Motor neuron (in vitro differentiated cells): ENCODE results near the gene NLRC5. TPM values are rescaled to one million over a fixed set of nuclear protein-coding genes. Genes with fewer than 3 reads are reported as not detected.
A peak's percentile ranks its signal among the peaks of the same experiment; 100 is the strongest.

Experiments
- ATAC-seq, 8 experiments: fragments of 200-7000 bp; cut with Tn5 transposase; replicated peaks in 6 of 8; 2 replicates each; pipeline ENCODE4 v1.8.0; 2021; ENCODE audit warnings: mild to moderate bottlenecking in 8 of 8, moderate library complexity in 8 of 8
- H3K27ac ChIP-seq, 2 donors: fragments of 250-450 bp; sonication (Bioruptor Pico); 2 replicates each; pipeline ENCODE4 v1.9.0; 2021; ENCODE audit warnings: antibody characterized with exemption in 2 of 2, mild to moderate bottlenecking in 2 of 2, moderate library complexity in 1 of 2
- H3K4me1 ChIP-seq, 2 donors: fragments of 250-450 bp; sonication (Bioruptor Pico); replicated peaks in 1 of 2; 2 replicates each; pipeline ENCODE4 v1.6.1; 2021; ENCODE audit warnings: antibody characterized with exemption in 2 of 2, mild to moderate bottlenecking in 2 of 2, moderate library complexity in 1 of 2
- H3K4me3 ChIP-seq, 5 donors: fragments of 250-450 bp; sonication (Bioruptor Pico); 2 replicates each; pipeline ENCODE4 v1.9.0; 2021; ENCODE audit warnings: antibody characterized with exemption in 5 of 5, mild to moderate bottlenecking in 5 of 5, moderate library complexity in 4 of 5
- WGBS, 10 experiments: fragments of 450-650 bp; shearing (Covaris generic); methylation state at CpG; one replicate each; pipeline ENCODE4 v1.0.0; 2022; 5-methylcytosine and 5-hydroxymethylcytosine counted together
- in situ Hi-C, 9 experiments: fragments of 400-800 bp; cut with MboI; loops; one replicate each; pipeline ENCODE4 v1.15.0; 2021; ENCODE audit warnings: low sequenced_read_pairs in 9 of 9, low pct_unique_long_range_greater_than_20kb in 2 of 9; ENCODE audit not compliant: unreplicated experiment in 9 of 9
- total RNA-seq, 8 experiments: library from RNA; unstranded; fragments of 300-600 nt; gene quantifications; 2 replicates each; pipeline versions ENCODE4 v1.2.3 to v1.2.4, GENCODE V29; 2022

The NLRC5 gene
- total RNA-seq = 10 to 100 TPM in 3 of 8 experiments, 1 to 10 TPM in 2, under 1 TPM in 3; 0.16 to 38.8 (median 3.4) TPM

GRCh38 chr16:56988948-56989945 is at the start of gene NLRC5:
NLRC5 (plus strand) TSS chr16:56989557; CDS start chr16:57020713, 31,156 bp downstream.
- 0 to 3% (median 1%) methylated on average over 2 to 8 of the region's 64 CpGs; no CpG with 5 or more reads in 6 of the 10 experiments for WGBS, 10 experiments

GRCh38 chr16:56939801-56940200 is 49.6 kb upstream of the NLRC5 start:
- in situ Hi-C loops = no loop called here
- peak overlapping the region in 3 of 5 donors; percentile 8 to 90 (median 74) for H3K4me3 ChIP-seq
- WGBS, 10 experiments = 83 to 98% (median 94%) methylated on average over 1 to 4 of the region's 4 CpGs; no CpG with 5 or more reads in 4 of the 10 experiments
- H3K27ac ChIP-seq = no peak overlapping the region
- peak in 1 of 8 experiments; percentile 8 for ATAC-seq
- peaks cover 31 to 49% of the 10 kb centered on the region in 2 donors for H3K4me1 ChIP-seq

More at GRCh38 chr16:56988948-56989945, at the start of gene NLRC5:
- in situ Hi-C loops = no loop called here
- ATAC-seq = peak; percentile 57 to 93 (median 89)
- H3K4me3 ChIP-seq = peak within 1 kb of the TSS; percentile 31 to 53 (median 47)
- peaks cover 0 to 3% of the 10 kb centered on the region in 2 donors for H3K4me1 ChIP-seq
- H3K27ac ChIP-seq = no peak within 1 kb of the TSS

- in situ Hi-C loops = no loop called here
- WGBS, 10 experiments = 71 to 100% (median 100%) methylated on average over 1 to 2 of the region's 2 CpGs; no CpG with 5 or more reads in 6 of the 10 experiments
- Histone ChIP-seq H3K27ac (no peak overlapping the region), H3K4me3 (no peak overlapping the region), H3K4me1 (peaks cover 31 to 49% of the 10 kb centered on the region in 2 donors)
- no peak for ATAC-seq
These were observed 48.3 kb upstream of the NLRC5 start for GRCh38 chr16:56941092-56941491.

- in situ Hi-C loops = no loop called here
- H3K4me1 ChIP-seq = peaks cover 31 to 49% of the 10 kb centered on the region in 2 donors
- WGBS, 10 experiments = 14 to 100% (median 79%) methylated on average over 1 to 7 of the region's 9 CpGs; no CpG with 5 or more reads in 1 of the 10 experiments
- no peak overlapping the region for H3K27ac ChIP-seq
- ATAC-seq = no peak
- H3K4me3 ChIP-seq = no peak overlapping the region
These were observed 47.5 kb upstream of the NLRC5 start for GRCh38 chr16:56941856-56942331.

GRCh38 chr16:56943761-56944375 is 45.5 kb upstream of the NLRC5 start:
- in situ Hi-C loops = no loop called here
- WGBS, 10 experiments = 76 to 100% (median 96%) methylated on average over 2 to 6 of the region's 6 CpGs
- no peak overlapping the region for H3K4me3 ChIP-seq
- ATAC-seq = no peak
- no peak overlapping the region for H3K27ac ChIP-seq
- H3K4me1 ChIP-seq = peaks cover 16 to 31% of the 10 kb centered on the region in 2 donors

- no peak overlapping the region for H3K4me3 ChIP-seq
- H3K4me1 ChIP-seq = peaks cover 5 to 18% of the 10 kb centered on the region in 2 donors
- in situ Hi-C loops = no loop called here
- 40 to 80% (median 60%) methylated on average over 1 of the region's 2 CpGs; no CpG with 5 or more reads in 5 of the 10 experiments for WGBS, 10 experiments
- H3K27ac ChIP-seq = no peak overlapping the region
- no peak for ATAC-seq
These were observed 44.2 kb upstream of the NLRC5 start for GRCh38 chr16:56944954-56945839.

- no peak overlapping the region for H3K27ac ChIP-seq
- H3K4me3 ChIP-seq = no peak overlapping the region
- in situ Hi-C loops = no loop called here
- WGBS, 10 experiments = 80 to 100% (median 90%) methylated on average over 1 to 10 of the region's 12 CpGs; no CpG with 5 or more reads in 3 of the 10 experiments
- no peak for ATAC-seq
- peaks cover 2 to 10% of the 10 kb centered on the region in 2 donors for H3K4me1 ChIP-seq
These were observed 43.4 kb upstream of the NLRC5 start for GRCh38 chr16:56945847-56946527.

- peaks cover 3% of the 10 kb centered on the region in 2 donors for H3K4me1 ChIP-seq
- in situ Hi-C loops = no loop called here
- H3K27ac ChIP-seq = no peak overlapping the region
- H3K4me3 ChIP-seq = no peak overlapping the region
- ATAC-seq = peak in 7 of 8 experiments; percentile 2 to 33 (median 29)
- WGBS, 10 experiments = 78 to 100% (median 86%) methylated on average over 2 to 6 of the region's 10 CpGs; no CpG with 5 or more reads in 1 of the 10 experiments
These were observed 42.4 kb upstream of the NLRC5 start for GRCh38 chr16:56946767-56947603.

- 50 to 85% (median 77%) methylated on average over 1 to 2 of the region's 2 CpGs; no CpG with 5 or more reads in 6 of the 10 experiments for WGBS, 10 experiments
- Histone ChIP-seq H3K27ac (no peak overlapping the region), H3K4me1 (peaks cover 0 to 3% of the 10 kb centered on the region in 2 donors), H3K4me3 (no peak overlapping the region)
- peak in 1 of 8 experiments; percentile 1 for ATAC-seq
- in situ Hi-C loops = no loop called here
These were observed 41.8 kb upstream of the NLRC5 start for GRCh38 chr16:56947604-56947995.

- in situ Hi-C loops = no loop called here
- Histone ChIP-seq H3K27ac (no peak overlapping the region), H3K4me1 (peaks cover 0 to 3% of the 10 kb centered on the region in 2 donors), H3K4me3 (no peak overlapping the region)
- whole genome bisulfite sequencing, 10 experiments = 96 to 100% (median 100%) methylated on average over 1 to 5 of the region's 6 CpGs; no CpG with 5 or more reads in 6 of the 10 experiments
- ATAC-seq = no peak
These were observed 41.1 kb upstream of the NLRC5 start for GRCh38 chr16:56948234-56948633.

GRCh38 chr16:56950051-56950450 is 39.3 kb upstream of the NLRC5 start:
- WGBS, 10 experiments = 50 to 100% (median 88%) methylated on average over 2 of the region's 4 CpGs; no CpG with 5 or more reads in 7 of the 10 experiments
- in situ Hi-C loops = no loop called here
- ATAC-seq = peak in 6 of 8 experiments; percentile 1 to 19 (median 8)

More at GRCh38 chr16:56950051-56950450, 39.3 kb upstream of the NLRC5 start:
- H3K27ac ChIP-seq = no peak overlapping the region
- H3K4me3 ChIP-seq = no peak overlapping the region
- H3K4me1 ChIP-seq = peaks cover 0 to 3% of the 10 kb centered on the region in 2 donors
